GM19372 (cell line): ENCODE results near the gene EFCAB7.
"Not testable (repeated sequence)": the region's sequence is repeated elsewhere in the genome, so short reads cannot be mapped to it uniquely, and the experiment has no call there.

Experiments
- ATAC-seq: cut with Tn5 transposase; IDR thresholded peaks from one replicate; pipeline ENCODE4 v1.9.1; 2021; ENCODE audit warnings: mild to moderate bottlenecking, low read depth, moderate library complexity; ENCODE audit not compliant: unreplicated experiment

The EFCAB7 gene

GRCh38 chr1:63547621-63548294 is 24.4 kb downstream of the EFCAB7 start:
- no peak for ATAC-seq

- no peak for ATAC-seq
These were observed 25.0 kb downstream of the EFCAB7 start for GRCh38 chr1:63548303-63548702.

- no peak for ATAC-seq
These were observed 25.6 kb downstream of the EFCAB7 start for GRCh38 chr1:63548877-63549276.

GRCh38 chr1:63555480-63555879 is 32.2 kb downstream of the EFCAB7 start:
- ATAC-seq, result no peak

- ATAC-seq, result no peak
These were observed 34.2 kb downstream of the EFCAB7 start for GRCh38 chr1:63557365-63557987.

GRCh38 chr1:63559357-63559756 is 36.0 kb downstream of the EFCAB7 start:
- ATAC-seq, result no peak

GRCh38 chr1:63563745-63564144 is 40.4 kb downstream of the EFCAB7 start:
- ATAC-seq, result no peak

GRCh38 chr1:63569068-63569467 is 45.7 kb downstream of the EFCAB7 start:
- no peak for ATAC-seq

- no peak for ATAC-seq
These were observed 46.5 kb downstream of the EFCAB7 start for GRCh38 chr1:63569640-63570316.

GRCh38 chr1:63572686-63573085 is 49.4 kb downstream of the EFCAB7 start:
- not testable (repeated sequence) for ATAC-seq

- ATAC-seq, result not testable (repeated sequence)
These were observed 51.0 kb downstream of the EFCAB7 start for GRCh38 chr1:63574203-63574796.

- no peak for ATAC-seq
These were observed 52.1 kb downstream of the EFCAB7 start for GRCh38 chr1:63575340-63575826.

GRCh38 chr1:63586326-63586725 is 63.0 kb downstream of the EFCAB7 start:
- ATAC-seq, result not testable (repeated sequence)

GRCh38 chr1:63590166-63590560 is 66.8 kb downstream of the EFCAB7 start:
- no peak for ATAC-seq

- ATAC-seq, result no peak
These were observed 69.4 kb downstream of the EFCAB7 start for GRCh38 chr1:63592536-63593302.

- peak; percentile 76 for ATAC-seq
These were observed 70.1 kb downstream of the EFCAB7 start, which contains the start of gene PGM1 for GRCh38 chr1:63593303-63593885. Gene PGM1 (plus strand): TSS chr1:63593411. CDS start chr1:63593489, 78 bp downstream.

GRCh38 chr1:63593886-63594605 is 70.7 kb downstream of the EFCAB7 start:
- peak; percentile 42 for ATAC-seq

GRCh38 chr1:63595435-63595834 is 72.1 kb downstream of the EFCAB7 start:
- ATAC-seq, result no peak

- ATAC-seq, result no peak
These were observed 76.5 kb downstream of the EFCAB7 start for GRCh38 chr1:63599799-63600198.
